ENCODE data around the gene ROBO3.
A peak's percentile ranks its signal among the peaks of the same experiment; 100 is the strongest.

ROBO3 gene

GRCh38 chr11:124843616-124843910, 21.7 kb upstream of the ROBO3 start:
- no peak for DNase-seq

DNA sequence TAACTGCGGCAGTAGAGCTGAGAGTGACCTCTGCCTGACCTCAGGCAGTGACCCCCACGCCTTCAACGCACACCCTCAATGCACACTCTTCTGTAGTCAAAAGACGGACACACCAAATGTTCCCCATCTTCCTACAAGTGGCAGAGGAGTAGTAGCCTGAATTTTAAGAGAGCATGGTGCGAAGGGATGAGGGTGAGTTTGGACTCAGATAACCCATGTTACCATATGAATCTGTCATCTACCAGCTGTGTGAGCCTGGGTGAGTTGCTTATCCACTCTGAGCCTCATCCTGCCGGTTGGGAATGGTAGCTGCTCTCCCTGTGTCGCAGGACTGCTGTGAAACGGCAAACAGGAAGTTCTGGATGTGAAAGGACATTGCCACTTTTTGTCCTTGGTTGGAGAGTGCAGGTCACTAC, 20.6 kb upstream of the ROBO3 start:
- DNase-seq, result no peak

DNA sequence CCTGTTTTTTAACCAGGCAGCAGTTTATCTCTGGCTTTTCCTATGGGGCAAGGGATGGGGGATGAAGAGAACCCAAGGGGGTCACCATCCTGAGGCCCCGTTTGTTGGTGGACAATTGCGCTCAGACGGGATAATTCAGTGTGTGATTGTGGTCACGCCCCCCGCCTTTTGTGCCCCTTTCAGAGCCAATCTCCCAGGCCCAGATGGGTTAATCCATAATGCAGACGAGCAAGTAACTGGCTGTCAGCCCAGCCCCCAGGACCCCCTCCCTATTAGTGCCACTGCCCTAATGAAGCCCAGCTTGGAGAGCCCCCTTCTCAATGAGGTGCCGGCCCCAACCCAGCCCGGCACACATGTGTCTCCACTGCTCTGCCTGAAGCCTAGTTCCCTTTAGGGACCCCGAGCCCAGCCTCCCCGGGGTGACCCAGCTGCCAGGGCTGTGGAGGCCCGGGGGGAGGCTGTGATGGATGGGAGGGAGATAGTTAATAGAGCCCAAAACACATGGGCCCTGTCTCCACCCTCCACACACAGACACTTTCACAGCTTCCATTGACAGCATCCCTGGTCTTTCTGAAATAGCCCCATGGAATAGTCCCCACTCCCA, 19.1 kb upstream of the ROBO3 start:
- no peak for DNase-seq

DNA sequence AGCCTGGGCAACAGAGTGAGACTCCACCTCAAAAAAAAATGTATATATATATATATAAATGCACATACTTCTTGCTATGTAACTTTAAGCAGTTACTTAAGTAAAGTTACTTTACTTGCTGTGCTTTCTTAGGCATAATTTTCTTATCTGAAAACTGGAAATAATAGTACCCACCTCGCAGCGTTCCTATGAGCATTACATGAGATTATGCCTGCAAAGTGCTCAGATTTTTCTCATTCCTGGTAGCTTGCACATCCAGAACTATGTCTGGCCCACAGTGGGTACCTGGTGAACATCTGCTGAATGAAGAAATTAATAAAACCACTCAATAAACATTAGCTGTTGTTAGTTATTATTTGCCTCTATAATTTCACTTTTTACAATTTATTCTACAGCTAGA, 6.1 kb upstream of the ROBO3 start:
- DNase-seq, result no peak

DNA sequence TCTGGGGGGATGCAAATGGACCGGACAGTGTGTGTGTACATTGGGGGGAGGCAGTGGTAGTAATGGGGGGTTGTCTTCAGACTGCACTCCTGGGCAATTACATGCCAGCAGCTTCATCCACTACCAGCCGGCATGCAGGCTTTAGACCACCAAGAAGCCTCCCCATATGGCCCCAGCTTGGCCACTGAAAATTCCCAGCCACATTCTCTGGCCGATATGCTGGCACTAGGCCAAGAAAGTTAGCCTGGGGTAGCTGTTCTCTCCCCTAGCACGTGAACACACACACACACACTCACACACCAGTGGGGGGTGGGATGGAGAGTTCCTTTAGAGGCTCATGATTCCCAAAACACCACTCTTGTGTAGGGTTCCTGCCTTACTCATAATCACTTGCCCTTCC, 3.6 kb upstream of the ROBO3 start:
- DNase-seq, result peak; percentile 16

DNA sequence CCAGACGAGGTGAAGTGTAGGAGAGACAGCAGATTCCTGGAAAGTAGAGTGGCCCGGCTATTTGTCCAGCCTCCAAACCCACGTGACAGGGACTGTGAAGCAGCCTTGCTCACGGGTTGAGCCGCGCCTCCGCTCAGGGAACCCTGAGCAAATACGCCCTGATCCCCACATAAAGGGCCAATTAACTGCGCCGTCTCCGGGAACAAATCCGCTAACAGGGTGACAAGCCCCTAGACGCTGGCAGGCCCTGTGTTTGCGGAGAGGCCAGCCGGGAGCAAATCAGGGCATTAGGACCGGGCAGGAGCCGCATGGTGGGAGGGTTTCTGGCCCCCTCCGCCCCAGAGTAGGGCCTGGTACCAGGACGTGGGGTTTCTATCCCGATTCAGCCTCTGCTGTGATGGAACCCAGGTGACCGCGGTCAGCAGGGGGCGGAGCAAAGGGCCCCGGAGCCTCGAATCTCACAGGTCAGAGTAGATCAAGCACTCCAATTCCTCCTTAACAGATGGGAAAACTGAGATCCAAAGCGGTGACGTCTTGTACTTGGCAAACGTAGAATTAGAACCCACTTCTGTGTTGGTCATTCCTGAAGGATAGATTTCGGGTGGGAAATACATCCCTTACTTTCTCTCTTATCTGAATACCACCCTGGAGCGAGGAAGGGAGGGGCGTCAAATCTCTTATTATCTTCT, 2.0 kb upstream of the ROBO3 start:
- peak; percentile 44 for DNase-seq

DNA sequence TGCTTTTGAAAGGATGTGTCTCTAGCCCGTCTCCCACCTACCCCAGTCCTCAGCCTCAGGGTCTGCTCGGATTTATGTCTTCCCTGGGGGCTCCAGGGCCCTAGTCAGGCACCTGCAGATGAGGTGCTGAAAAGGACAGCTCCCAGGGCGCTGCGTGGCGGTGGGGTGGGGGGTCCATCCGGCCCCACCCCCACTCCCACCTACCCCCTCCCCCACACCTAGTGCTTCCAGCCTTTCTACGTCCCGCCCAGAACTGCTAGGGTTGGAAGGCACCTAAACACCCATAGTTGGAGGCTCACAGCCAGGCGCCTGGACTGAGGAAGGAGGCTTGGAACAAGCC, 1.4 kb upstream of the ROBO3 start:
- no peak for DNase-seq

GRCh38 chr11:124864176-124864891, 898 bp upstream of the ROBO3 start:
- DNase-seq, result no peak

DNA sequence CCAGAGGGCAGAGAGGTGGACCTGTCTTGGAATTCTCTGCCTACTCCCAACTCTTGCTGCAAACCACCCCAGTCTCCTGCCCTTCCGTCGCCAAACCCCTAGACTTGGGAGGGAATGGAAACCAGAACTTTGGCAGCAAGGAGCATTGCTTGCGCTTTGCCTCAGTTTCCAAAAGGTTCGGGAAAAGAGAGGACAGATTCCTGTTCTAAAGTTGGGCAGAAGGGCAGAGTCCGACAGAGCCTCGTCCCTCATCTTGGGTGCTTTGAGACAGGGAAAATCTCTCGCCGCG, 396 bp upstream of the ROBO3 start:
- no peak for DNase-seq

- peak; percentile 62 for DNase-seq
Measured at GRCh38 chr11:124865902-124866851, 945 bp downstream of the ROBO3 start.

GRCh38 chr11:124867700-124868099, 2.5 kb downstream of the ROBO3 start:
- DNase-seq, result peak; percentile 38

GRCh38 chr11:124868331-124869274, 3.4 kb downstream of the ROBO3 start:
- DNase-seq, result no peak

GRCh38 chr11:124869331-124869730, 4.1 kb downstream of the ROBO3 start:
- no peak for DNase-seq

DNA sequence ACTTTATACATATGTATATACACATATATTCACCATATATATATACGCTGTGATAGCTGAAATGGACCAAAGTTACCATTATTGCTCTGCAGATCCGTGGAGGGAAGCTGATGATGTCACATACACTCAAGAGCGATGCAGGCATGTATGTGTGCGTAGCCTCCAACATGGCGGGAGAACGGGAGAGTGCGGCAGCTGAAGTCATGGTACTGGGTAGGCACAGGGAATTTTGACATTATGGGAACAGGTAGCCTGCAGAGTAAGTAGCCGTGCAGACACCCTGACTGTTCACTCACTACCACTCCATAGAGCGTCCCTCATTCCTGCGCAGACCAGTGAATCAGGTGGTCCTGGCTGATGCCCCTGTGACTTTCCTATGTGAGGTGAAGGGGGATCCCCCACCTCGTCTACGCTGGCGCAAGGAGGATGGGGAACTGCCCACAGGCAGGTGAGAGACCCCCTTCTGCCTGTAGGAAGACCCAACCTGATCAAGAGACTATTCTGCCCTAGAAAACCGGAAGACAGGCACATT, 4.7 kb downstream of the ROBO3 start:
- no peak for DNase-seq

- no peak for DNase-seq
Measured at GRCh38 chr11:124870430-124870829, 5.2 kb downstream of the ROBO3 start.

GRCh38 chr11:124872280-124872679, 7.0 kb downstream of the ROBO3 start:
- no peak for DNase-seq

DNA sequence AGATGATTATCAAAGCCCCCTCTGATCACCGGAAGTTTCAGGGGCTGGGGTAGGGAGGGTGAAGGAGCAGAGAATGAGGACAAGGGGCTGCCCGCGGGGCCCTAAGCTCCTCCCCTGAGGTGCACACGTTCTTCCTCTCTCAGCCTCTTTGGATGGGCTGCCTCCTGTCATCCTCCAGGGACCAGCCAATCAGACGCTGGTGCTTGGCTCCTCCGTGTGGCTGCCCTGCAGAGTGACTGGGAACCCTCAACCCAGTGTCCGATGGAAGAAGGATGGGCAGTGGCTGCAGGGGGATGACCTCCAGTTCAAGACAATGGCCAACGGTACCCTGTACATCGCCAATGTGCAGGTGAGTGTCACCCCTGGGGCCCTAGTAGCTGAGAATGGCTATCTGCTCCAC, 7.5 kb downstream of the ROBO3 start:
- no peak for DNase-seq

DNA sequence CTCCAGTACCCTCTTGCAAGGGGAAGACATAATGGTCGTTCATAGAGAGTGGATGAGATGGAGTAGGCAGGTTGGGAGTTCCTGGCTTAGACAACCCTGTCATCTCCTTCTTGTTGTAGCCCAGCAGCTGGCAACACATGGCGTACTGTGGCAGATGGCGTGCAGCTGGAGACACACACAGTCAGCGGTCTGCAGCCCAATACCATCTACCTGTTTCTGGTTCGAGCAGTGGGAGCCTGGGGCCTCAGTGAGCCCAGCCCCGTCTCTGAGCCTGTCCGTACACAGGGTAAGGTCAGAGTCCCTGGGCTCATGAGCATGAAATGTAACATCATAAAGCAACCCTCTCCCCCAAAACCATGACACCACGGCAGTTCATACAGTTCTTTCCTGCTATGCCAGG, 8.7 kb downstream of the ROBO3 start:
- DNase-seq, result no peak

- no peak for DNase-seq
Measured at GRCh38 chr11:124874571-124875255, 9.5 kb downstream of the ROBO3 start.

GRCh38 chr11:124875401-124875800, 10.2 kb downstream of the ROBO3 start:
- no peak for DNase-seq

GRCh38 chr11:124875943-124876817, 10.9 kb downstream of the ROBO3 start:
- DNase-seq, result peak; percentile 78
